CD4-positive, alpha-beta T cell treated with Interleukin-15 for 4 hours (primary cell): ENCODE measurements around the gene ARAF.
A peak's percentile ranks its signal among the peaks of the same experiment; 100 is the strongest.

ENCODE experiments used
- DNase-seq: peaks from one replicate; pipeline ENCODE4 v3.0.0-alpha.2; 2020; ENCODE audit warnings: low spot score

The ARAF gene

DNA sequence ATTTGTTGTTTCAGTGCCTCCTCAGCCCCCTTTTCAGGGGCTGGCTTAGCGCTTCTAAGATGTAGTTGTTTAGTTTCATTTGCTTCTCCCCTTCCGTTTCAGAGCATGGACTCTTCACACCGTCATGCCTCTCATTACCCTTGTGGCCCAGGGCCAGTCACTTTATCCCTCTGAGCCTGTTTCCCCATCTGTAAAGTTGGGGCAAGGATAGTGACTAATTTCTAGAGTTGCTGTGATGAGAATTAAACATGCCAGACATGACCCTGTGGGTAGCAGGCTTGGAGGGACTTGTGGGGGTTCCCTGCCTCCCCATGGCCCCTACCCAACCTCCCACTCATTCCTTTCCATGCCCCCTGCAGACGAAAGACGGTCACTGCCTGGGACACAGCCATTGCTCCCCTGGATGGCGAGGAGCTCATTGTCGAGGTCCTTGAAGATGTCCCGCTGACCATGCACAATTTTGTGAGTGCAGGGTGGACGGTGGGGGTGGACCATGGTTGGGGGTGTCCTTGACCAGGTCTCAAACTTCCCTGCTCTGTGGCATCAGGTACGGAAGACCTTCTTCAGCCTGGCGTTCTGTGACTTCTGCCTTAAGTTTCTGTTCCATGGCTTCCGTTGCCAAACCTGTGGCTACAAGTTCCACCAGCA, 3.6 kb downstream of the ARAF start:
- DNase-seq: no peak

DNA sequence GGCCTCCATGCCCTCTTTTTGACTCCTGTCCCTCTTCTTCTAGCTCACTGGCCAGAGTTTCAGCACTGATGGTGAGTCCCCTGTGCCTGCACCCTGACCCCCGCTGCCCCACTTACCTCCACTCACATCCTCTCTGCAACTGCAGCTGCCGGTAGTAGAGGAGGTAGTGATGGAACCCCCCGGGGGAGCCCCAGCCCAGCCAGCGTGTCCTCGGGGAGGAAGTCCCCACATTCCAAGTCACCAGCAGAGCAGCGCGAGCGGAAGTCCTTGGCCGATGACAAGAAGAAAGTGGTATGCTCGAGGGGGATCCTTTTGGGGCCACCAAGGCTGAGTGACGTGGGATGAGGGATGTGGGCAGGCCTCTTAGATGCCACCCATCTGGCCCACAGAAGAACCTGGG, 5.8 kb downstream of the ARAF start:
- no peak for DNase-seq

DNA sequence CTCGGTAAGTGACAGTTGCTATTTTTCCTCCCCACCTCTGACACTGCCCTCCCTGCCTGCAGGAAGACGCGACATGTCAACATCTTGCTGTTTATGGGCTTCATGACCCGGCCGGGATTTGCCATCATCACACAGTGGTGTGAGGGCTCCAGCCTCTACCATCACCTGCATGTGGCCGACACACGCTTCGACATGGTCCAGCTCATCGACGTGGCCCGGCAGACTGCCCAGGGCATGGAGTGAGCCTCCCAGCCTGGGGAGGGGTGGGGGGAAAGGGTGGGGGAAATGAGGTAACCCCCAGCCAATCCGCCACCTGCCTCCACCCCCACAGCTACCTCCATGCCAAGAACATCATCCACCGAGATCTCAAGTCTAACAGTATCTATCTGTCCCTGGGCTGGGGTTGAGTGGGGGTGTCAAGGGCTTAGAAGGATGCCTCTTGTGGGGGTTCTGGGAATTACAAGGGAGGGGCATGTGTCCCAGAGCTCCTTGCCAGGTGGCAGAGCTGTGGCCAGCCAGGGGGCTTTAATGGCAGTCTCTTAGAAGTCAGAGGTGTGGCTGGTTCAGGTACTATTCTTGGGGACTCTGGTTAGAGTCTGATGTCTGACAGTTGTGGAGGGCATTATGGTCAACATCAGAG, 7.8 kb downstream of the ARAF start:
- DNase-seq: peak; percentile 23

DNA sequence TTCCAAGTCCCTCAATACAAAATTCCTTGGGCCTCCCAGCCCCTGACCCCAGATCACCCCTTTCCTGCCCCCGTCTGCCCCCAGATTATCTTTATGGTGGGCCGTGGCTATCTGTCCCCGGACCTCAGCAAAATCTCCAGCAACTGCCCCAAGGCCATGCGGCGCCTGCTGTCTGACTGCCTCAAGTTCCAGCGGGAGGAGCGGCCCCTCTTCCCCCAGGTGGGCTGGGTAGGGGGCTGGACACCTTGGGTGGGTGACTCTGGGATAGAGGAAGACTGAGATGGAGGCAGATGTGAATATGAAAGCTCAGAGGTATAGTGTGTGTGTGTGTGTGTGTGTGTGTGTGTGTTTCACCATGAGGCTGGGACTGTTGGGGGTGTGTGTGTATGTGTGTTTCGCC, 9.8 kb downstream of the ARAF start:
- no peak for DNase-seq

DNA sequence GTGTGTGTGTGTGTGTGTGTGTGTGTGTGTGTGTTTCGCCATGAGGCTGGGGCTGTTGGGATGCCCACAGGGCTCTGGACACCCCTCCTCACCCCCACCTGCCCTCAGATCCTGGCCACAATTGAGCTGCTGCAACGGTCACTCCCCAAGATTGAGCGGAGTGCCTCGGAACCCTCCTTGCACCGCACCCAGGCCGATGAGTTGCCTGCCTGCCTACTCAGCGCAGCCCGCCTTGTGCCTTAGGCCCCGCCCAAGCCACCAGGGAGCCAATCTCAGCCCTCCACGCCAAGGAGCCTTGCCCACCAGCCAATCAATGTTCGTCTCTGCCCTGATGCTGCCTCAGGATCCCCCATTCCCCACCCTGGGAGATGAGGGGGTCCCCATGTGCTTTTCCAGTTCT, 10.2 kb downstream of the ARAF start:
- DNase-seq: no peak

DNA sequence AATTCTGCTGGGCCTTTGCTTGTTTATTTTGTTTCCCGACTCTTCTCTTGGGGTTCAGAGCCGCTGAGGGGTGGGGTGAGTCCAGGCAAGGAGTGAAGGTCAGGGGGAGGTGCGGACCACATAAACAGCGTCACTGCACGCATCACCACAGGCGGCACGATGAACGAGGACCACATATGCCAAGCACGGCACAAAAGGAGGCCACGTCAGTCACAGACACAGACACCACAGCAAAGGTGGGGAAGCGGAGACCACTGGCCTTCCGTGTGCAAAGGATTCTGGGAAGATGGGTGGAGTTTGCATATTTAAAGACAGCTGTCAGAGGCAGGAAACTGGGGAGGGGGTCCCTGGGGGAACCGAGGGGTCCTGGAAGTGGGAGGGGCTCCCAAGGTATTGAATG, 10.9 kb downstream of the ARAF start:
- DNase-seq: no peak

DNA sequence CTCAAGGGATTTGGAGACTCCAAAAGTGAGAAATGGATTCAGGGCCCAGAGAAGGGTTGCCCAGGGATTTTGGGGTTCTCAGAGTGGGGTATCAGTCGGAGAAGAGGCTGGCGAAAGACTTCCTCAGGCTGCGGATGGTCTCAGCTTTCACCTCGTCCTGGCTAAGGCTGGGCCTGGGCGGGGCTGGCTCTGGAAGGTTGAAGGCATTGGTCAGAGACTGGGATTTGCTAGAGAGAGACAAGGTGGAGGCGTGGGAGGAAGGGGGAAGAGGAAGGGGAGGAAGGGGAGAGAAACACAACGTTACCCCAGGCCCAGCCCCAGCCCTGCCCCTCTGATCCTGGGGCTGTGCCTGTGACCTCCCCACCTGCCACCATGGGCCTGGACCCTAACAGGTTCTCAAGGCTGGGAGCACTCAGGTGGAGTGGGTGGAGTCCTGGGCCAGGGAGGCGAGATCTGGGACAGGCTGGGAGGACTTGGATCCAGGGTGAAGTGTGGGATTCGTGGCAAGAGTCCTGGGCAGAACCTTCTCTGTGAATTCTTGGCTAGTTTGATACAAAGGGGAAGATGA, 11.9 kb downstream of the ARAF start:
- no peak for DNase-seq

DNA sequence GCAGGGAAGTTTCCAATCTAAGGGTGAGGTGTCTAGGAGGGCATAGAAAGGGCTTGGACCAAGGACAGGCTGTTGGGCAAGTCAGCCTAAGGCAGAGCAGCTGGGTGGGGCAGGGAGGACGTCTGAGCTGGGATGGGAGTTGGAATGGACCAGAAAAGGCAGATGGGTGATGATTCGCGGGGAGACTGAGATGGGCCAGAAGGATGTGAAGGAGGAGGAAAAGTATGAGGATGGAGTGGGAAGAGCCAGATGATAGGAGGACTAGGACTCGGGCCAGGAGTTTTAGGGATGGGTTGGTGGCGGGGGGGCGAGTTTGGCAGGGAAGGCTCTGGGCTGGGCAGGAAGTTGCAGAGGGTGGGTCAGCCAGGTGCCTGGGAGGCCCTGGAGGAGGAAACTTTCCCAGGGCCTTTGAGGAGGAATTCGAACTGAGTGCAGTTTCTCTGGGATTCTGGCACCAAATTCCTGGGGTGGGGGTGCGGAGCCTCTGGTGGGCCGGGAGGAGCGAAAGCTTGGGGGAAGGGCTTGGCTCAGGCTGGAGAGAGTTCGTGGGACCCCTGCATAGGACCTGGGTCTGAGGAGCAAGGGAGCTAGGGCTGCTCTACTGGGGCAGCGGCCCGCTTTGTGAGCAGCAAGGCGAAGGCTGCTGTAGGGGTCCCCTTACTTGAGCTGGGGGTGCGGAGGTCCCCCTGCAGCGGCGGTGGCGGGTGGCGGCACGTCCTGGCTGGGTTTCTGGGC, 12.5 kb downstream of the ARAF start:
- DNase-seq: no peak

DNA sequence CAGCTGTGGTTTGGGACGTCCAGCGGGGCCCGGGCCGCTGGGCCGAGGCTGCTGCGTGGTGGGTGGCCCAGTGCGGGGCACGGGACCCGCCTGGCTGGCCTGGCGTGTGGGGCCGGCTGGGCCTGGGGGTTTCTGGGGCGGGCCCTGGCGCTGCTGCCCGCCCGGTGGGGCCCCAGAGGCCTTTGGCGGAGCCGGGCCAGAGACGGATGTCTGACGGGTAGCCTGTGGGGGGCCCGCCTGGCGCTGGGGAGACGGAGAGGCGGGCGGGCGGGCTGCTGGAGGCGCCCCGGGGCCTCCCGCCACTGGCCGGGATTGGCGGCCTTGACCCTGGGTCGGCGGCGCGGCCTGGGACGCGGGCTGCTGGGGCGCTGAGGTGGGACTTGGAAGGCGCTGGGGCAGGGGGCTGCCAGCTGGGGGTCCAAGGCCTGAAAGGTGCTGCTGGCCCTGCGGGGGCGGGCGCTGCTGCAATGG, 13.1 kb downstream of the ARAF start:
- DNase-seq: no peak

DNA sequence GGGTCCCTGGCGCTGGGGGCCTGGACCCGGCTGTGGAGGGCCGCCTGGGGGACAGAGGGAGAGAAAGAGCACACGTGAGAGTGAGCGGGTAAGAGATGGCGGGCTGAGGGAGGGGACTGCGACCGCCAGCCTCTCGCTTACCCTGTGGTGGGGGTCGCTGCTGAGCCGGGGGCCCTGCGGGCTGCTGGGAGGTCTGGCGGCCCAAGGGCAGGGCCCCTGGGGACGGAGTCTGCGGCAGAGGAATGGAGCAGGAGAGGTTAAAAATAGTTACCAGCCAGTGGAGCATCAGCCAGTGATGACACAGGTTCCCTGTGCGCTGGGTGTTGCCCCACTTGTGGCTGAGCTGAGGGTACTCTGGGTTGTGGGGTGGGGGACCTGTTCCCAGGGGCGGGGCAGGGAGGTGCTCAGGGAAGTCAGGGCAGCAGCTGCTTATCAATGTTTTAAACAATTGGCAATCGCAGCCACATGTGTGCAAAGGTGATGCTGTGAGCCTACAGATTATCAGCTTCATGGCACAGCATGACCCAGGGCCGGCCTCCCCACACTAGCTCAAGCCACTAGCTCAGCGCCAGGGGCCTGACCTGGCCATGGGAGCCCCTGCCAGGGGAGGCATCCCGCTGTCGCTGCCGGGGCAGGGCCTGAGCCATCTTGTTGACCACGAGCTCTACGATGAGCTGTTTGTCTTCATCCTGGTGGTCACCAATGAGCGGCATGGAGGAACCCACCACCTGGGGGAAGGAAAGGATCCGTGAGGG, 13.7 kb downstream of the ARAF start:
- DNase-seq: no peak

DNA sequence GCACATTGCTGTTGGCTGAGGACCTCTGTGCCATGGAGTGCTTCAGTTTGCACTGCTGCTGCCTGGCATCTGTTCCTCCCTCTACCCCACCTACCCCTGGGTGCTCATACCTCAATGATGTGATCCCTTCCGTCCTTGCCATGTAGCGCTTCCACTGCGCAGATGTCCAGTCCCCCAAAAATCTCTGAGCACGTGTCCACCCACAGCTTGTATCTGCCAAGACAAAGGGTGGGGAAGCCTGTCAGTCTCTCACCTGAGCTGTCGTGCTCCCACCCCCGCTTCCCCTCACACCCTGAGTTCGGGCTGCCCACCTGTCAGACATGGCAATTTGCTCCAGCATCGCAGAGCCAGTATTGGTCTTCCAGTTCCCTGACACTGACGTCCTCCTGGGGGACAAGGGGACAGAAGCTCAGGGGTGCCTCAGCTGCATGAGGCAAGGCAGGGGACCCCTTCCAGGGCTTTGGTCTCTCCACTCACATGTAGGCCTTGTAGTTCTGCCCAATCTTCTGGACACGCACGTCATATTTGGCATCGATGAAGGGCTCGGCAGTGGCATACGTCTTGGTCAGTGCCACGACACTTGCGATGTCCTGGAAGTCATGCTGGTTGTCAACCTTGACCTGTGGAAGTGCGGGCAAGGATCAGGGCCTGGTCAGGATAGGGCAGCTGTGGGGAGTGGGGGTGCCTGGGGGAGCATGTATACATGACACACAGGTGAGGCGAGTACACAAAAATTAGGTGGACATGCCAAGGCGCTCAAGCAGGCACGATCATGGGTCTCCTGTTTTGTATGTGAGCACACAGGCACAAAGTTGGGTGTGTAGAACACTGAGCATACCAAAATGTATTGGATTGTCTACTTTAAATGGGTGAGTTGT, 15.3 kb downstream of the ARAF start:
- no peak for DNase-seq

DNA sequence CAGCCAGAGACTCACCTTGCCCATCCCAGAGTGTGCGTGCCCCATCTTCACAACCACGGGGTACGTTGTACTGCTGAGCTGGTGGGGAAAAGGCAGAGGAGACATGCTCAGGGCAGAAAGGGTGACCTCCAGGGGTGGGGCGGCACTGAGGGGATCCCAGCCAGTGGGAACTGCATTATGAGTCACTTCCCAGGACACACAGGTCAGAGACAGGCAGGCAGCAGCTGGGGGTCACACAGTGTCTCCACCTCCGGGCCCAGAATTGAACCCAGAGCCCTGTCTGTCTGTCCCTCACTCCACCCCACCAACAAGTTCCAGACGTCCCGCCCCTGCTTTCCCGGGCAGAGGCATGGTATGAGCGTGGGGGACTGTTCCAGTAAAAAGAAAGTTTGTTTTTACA, 16.4 kb downstream of the ARAF start:
- DNase-seq: no peak

DNA sequence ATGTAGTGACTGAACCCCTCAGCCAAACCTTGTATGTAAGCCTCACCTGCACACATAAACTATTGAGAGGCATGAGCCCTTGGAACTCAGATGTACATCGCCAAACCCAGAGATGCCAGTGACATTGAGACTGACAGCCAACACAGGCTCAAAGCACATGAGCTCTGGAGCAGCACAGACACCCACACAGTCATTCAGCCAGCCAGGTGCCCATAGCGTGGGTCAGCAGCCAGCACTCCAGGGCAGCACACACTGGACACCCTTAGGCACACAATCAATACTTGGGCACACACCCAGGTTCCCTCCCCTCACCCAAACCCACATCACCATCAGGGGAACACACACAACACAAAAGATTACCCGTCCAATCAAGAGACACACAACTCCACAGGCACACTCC, 16.9 kb downstream of the ARAF start:
- no peak for DNase-seq

DNA sequence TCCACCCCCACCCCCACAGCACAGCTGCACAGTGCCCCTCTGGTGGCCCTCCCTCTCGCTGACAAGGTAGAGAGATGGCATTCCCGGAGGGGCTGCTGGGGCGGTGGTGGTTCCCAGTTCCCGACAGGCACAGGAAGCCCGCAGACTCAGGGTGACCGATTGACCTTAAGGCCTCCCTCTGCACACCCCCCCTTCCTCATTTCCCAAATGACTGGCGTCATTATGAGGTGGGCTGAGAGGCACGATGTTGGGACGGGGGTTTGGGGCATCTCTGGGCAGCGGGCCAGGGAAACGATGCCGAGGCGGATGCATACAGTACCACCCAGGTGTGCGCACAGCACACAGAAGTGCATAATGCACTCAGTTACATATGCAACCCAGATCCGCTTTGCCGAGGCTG, 17.7 kb downstream of the ARAF start:
- no peak for DNase-seq

DNA sequence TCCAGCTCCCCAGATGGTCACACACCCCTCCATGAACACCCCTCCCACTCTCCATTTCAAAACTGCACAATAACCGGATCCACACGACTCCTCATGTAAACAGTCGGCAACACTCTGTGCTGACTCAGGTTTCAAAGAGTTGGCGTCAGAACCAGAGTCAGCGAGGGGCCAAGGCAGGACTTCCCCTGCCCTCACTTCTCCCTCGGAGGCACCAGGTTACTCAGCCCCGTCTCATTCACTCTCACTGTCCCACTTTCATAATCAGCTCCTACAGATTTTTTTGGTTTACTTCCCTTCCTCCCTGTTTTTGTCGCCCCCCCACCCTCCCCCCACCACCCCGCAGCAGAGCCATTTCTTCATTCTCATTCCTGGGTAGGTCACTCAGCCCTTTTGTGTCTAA, 18.5 kb downstream of the ARAF start:
- no peak for DNase-seq

DNA sequence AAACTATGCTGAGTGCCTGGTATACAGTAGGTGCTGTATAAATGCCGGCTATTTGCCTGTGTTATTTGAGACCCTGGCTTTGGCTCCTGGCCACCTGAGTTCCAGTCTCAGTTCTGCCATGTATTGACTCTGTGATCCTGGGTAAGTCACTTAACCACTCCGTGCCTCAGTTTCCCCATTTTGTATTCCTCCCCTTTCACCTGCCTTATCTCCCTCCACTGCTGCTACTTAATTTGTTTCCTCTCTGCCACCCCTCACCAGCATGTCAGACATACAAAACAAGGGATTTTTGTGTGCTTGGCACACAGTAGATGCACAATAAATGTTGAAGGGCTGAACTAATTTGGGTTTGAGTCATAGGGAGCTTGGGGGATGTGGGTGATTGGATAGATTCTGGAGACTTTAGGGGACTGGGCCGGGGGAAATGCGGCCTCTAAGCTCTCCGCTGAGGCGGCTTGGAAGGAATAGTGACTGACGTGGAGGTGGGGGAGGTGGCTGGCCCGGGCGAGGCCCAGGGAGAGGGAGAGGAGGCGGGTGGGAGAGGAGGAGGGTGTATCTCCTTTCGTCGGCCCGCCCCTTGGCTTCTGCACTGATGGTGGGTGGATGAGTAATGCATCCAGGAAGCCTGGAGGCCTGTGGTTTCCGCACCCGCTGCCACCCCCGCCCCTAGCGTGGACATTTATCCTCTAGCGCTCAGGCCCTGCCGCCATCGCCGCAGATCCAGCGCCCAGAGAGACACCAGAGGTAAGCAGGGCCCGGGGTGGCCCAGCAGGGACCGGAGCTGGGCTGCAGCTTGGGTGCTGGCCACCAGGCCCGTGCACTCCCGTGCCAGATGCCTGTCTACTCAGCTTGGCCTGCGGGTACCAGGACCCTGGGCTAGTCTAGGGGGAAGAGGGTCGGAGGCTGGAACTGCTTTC, 21.0 kb downstream of the ARAF start, which contains the start of gene TIMP1:
TSS of gene TIMP1 (plus strand) at position 706 of the 917 bp plus-strand sequence. CDS start 980 bp downstream, outside the sequence.
- DNase-seq: peak; percentile 83

DNA sequence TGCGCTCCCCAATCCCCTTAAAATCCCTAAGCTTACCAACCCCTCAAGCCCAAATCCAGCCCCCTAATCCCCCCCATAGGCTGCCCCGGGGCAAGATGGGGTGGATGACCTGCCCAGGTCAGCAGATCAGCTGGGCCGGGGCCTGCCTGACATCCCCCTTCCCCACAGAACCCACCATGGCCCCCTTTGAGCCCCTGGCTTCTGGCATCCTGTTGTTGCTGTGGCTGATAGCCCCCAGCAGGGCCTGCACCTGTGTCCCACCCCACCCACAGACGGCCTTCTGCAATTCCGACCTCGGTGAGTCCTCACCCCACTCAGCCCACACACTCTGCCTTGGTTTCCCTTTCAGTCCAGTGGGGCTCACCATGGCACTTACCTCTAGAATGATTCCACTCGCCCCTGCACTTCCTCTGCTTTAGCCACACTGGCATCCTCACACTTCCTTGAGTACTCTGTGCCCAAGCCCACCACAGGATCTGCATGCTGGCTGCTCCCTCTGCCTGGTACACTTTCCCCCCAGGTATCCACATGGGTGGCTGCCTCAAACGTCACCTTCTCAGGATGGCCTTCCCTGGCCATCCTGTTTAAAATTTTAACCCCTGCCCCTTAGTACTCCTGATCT, 22.3 kb downstream of the ARAF start:
- DNase-seq: no peak

DNA sequence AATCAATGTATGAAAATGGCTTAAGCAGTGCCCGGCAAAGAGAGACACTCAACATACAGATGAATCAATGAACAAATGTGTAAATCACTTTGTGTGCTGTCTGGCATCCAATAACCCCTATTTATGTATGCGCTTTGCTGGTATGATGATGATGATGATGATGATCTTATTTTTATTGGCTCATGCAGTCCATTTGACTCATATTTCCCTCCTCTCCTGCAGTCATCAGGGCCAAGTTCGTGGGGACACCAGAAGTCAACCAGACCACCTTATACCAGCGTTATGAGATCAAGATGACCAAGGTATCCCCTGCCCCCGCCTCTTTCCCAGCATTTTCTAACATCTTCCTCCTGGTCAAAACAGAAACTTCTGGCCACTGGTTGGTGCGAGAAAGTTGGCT, 23.7 kb downstream of the ARAF start:
- DNase-seq: no peak

DNA sequence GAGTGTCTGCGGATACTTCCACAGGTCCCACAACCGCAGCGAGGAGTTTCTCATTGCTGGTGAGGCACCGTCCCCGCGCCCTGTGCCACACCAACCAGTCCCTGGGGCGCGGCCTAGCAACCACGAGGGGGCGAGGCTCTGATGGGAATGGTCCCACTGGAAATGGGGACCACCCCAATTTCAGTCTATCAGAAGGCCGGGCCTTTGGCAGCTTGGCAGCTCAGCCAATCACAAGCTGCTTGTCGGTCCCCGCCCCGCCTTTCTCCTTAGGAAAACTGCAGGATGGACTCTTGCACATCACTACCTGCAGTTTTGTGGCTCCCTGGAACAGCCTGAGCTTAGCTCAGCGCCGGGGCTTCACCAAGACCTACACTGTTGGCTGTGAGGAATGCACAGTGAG, 24.3 kb downstream of the ARAF start:
- DNase-seq: no peak
